Stimulated activated CD8-positive, alpha-beta memory T cell treated with anti-CD3 and anti-CD28 coated beads, Interleukin-4, amount 100 ng/mL, for 4 hours (primary cell): ENCODE results near the gene NUDT3.
"Not testable (repeated sequence)": the region's sequence is repeated elsewhere in the genome, so short reads cannot be mapped to it uniquely, and the experiment has no call there.

ENCODE experiments used
- DNase-seq, 2 donors: peaks; one replicate each; pipeline ENCODE4 v3.0.0-alpha.2; 2020; ENCODE audit warnings: low read depth in 2 of 2, low spot score in 1 of 2

NUDT3 gene

DNA sequence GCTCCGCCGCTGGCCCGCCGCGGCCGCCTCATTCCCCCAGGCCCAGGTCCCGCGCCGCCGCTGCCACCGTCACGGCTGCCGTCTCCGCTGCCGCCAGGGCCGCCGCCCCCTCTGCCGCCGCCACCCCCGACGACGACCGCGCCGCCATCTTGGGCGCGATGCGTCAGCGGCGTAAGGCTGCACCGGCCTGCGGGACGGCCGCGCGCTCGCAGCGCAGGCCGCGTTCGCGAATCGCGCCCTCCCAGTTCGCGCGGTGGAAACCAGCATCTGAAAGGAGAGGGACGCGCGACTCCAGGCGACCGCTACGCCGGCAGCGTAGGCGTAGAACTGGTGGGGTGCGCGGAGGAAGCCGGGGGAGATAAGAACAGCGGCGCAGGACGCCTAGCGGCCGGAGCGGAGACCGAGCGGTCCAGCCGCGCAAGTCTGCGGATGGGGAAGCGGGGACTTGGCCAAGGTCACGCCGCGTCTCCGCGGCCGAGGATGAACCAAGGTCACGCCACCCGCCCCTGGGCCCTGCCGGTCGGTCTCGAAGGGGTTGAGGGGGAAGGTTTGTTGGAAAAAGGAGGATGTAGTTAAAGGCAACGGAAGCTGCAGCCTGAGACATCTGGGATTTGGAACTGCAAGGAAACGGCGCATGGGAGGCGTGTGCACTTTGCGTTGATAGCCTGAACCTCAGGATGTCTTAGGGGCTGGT, at the start of gene NUDT3:
TSS of gene NUDT3 (minus strand) at position 173 of the 694 bp plus-strand sequence. CDS start 307 bp downstream, outside the sequence.
- peak; percentile 86 to 89 for DNase-seq

DNA sequence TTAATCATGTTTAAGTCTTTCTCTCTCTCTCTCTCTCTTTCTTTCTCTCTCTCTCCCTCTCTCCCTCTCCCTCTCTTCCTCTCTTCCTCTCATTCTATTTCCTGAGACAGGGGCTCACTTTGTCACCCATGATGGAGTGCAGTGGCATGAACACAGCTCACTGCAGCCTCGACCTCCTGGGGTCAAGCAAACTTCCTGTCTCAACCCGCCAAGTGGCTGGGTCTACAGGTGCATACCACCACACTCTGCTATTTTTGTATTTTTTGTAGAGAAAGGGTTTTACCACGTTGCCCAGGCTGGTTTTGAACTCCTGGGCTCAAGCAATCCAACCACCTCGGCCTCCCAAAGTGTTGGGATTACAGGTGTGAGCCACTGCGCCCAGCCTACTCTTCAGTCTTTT, 49.1 kb upstream of the NUDT3 start:
- no peak for DNase-seq

GRCh38 chr6:34439442-34439841, 47.0 kb upstream of the NUDT3 start:
- no peak for DNase-seq

- DNase-seq, result no peak
Measured at GRCh38 chr6:34438705-34439104, 46.2 kb upstream of the NUDT3 start.

DNA sequence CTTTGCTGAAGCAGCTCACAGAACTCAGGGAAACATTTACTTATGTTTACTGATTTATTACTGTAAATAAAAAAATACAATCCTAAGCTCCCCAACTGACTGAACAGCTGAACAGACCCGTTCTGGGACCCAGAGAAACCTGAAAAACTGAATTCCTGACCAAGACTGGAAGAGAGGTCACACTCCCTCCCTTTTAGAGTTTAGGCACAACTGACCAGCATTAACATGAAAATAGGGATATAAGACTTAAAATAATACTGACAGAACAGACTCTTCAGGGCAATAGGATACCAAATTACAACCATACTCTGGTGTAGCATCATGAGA, 45.1 kb upstream of the NUDT3 start:
- DNase-seq, result no peak

DNA sequence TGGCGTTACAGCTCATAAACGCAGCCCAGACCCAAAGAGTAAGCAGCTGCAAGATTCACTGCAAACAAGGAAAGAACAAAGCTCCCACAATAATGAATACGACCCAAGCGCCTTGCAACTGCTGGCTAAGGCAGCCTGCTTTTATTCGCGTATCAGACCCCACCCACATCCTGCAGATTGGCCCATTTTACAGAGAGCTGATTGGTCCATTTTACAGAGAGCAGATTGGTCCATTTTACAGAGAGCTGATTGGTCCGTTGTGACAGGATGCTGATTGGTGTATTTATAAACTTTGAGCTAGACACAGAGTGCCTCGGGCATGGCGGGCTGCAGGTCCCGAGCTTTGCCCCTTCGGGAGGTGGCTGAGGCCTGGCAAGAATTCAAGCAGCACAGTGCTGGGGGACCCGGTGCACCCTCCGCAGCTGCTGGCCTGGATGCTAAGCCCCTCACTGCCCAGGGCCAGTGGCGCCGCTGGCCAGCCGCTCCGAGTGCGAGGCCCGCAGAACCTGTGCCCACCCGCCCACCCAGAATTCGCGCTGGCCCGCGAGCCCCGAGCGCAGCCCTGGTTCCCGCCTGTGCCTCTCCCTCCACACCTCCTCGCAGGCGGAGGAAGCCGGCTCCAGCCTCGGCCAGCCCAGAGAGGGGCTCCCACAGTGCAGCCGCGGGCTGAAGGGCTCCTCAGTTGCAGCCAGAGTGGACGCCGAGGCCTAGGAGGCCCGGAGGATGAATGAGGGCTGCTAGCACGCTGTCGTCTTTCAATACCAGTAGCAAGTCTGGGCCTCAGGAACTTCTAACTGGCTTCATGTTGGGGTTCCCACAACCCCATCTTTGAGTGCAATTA, 44.6 kb upstream of the NUDT3 start:
- no peak for DNase-seq

DNA sequence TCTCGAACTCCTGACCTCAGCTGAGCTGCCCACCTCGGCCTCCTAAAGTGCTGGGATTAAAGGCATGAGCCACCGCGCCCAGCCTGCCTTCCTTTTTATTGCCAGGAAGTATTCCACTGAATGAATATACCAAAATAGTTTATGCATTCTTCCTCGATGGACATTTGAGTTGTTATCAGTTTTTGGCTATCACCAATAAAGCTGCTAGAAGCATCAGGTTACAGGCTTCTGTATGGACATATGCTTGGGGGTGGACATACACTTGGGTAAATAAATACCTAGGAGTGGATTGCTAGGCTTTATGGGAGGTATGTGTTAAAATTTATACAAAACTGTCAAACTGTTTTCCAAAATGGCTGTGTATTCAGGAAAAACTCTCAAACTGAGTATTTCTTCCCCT, 43.4 kb upstream of the NUDT3 start:
- DNase-seq, result no peak

GRCh38 chr6:34425498-34426410, 33.3 kb upstream of the NUDT3 start, which contains the start of gene RPS10:
Gene RPS10, minus strand, starts transcription at chr6:34426069. Its CDS starts 848 bp downstream, at chr6:34425221.
- DNase-seq, result peak; percentile 71 to 76

GRCh38 chr6:34425132-34425497, 32.6 kb upstream of the NUDT3 start:
- DNase-seq, result no peak

GRCh38 chr6:34424200-34425131, 32.0 kb upstream of the NUDT3 start:
- DNase-seq, result no peak

DNA sequence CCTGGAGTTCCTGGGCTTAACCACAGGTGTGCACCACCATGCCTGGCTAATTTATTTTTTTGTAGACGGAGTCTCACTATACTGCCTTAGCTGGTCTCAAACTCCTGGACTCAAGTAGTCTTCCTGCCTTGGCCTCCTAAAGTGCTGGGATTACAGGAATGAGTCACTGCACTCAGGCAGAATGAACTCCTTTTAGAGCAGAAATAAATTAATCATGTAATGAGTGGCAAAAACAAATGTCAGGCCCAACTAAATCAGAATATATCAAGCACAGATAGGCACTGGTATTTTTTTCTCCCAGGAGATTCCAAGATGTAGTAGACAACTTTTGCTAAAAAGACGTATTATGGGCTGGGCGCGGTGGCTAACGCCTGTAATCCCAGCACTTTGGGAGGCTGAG, 30.8 kb upstream of the NUDT3 start:
- no peak for DNase-seq

- DNase-seq, result no peak
Measured at GRCh38 chr6:34418367-34418766, 25.9 kb upstream of the NUDT3 start.

DNA sequence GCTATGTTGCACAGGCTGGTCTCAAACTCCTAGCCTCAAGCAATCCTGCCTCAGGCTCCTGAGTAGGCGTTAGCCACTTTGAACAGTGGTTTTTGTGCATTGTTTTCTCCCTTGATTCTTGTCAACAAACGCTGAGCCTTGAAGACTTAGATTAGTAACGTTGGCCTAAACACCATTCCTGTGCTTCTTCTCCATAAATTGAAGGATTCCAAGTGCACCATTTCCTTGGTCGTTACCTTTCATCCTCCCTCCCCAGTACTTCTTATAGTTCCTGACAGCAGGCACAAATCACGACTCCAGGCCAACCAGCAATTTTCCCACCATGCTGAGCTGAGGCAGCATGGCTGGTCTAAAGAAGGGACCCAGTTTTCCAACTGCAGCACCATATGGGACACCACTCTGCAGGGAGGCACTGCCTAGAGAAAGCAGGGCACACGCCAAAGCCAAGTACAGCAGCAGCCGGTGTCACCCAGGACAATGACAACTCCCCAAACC, 24.5 kb upstream of the NUDT3 start:
- DNase-seq, result no peak

- DNase-seq, result no peak
Measured at GRCh38 chr6:34414999-34415858, 22.8 kb upstream of the NUDT3 start.

- no peak for DNase-seq
Measured at GRCh38 chr6:34412643-34413214, 20.3 kb upstream of the NUDT3 start.

- no peak for DNase-seq
Measured at GRCh38 chr6:34412016-34412415, 19.5 kb upstream of the NUDT3 start.

GRCh38 chr6:34407915-34408314, 15.4 kb upstream of the NUDT3 start:
- DNase-seq, result not testable (repeated sequence)

GRCh38 chr6:34396518-34396917, 4.0 kb upstream of the NUDT3 start:
- DNase-seq, result no peak

DNA sequence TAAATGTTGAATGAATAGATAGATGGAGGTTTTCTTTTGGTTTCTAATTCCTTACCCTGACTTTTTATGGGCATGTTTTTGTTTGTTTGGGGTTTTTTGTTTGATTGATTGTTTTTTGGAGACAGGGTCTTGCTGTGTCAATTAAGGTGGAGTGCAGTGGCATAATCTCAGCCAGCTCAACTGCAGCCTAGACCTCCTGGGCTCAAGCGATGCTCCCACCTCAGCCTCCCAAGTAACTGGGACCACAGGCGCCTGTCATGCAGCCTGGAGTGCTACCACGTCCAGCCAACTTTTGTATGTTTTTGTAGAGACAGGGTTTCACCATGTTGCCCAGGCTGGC, 1.5 kb upstream of the NUDT3 start:
- DNase-seq, result no peak
